SU-DHL-6 (cell line): ENCODE measurements around the gene SLC17A8.

Source experiments
- H2AFZ ChIP-seq: fragments of 200-600 bp; sonication (generic); 2 replicates; pipeline ENCODE4 v1.6.1; 2014; ENCODE audit warnings: low read depth, mild to moderate bottlenecking, moderate library complexity, mixed read lengths, antibody characterized with exemption, low read length; ENCODE audit not compliant: severe bottlenecking
- H3F3A ChIP-seq: fragments of 200-600 bp; shearing (Covaris generic); 2 replicates; pipeline ENCODE4 v1.6.0; 2016; ENCODE audit warnings: antibody characterized with exemption, mild to moderate bottlenecking; ENCODE audit not compliant: insufficient read depth
- H3K27ac ChIP-seq: fragments of 200-600 bp; sonication (generic); 2 replicates; pipeline ENCODE4 v1.5.1; 2016; ENCODE audit warnings: low read depth, mild to moderate bottlenecking, low read length, moderate library complexity, mixed read lengths
- H3K27me3 ChIP-seq: fragments of 200-600 bp; sonication (generic), shearing (Covaris generic); 2 replicates; pipeline ENCODE4 v1.6.0; 2014; ENCODE audit warnings: mild to moderate bottlenecking, low read length
- H3K36me3 ChIP-seq: fragments of 200-600 bp; sonication (generic); 2 replicates; pipeline ENCODE4 v1.6.1; 2014; ENCODE audit warnings: mild to moderate bottlenecking, low read length, mixed read lengths
- H3K4me2 ChIP-seq: fragments of 300-600, 200-600 bp; shearing (Covaris generic), sonication (generic); 2 replicates; pipeline ENCODE4 v1.6.0; 2014; ENCODE audit warnings: low read length, low read depth, mild to moderate bottlenecking; ENCODE audit not compliant: poor library complexity, severe bottlenecking
- H3K4me3 ChIP-seq: fragments of 200-600 bp; sonication (generic); 2 replicates; pipeline ENCODE4 v1.5.1; 2014; ENCODE audit warnings: antibody characterized with exemption, low read length, mild to moderate bottlenecking, mixed read lengths; ENCODE audit not compliant: insufficient read depth, poor library complexity, severe bottlenecking
- H3K79me2 ChIP-seq: fragments of 200-600 bp; sonication (generic); 2 replicates; pipeline ENCODE4 v1.6.1; 2014; ENCODE audit warnings: mild to moderate bottlenecking, low read length, moderate library complexity; ENCODE audit not compliant: insufficient read depth
- H3K9ac ChIP-seq: fragments of 200-600 bp; sonication (generic); 2 replicates; pipeline ENCODE4 v1.7.0; 2014; ENCODE audit warnings: mild to moderate bottlenecking, low read length
- H3K9me2 ChIP-seq: fragments of 200-600 bp; sonication (generic); replicated peaks from 2 replicates; pipeline ENCODE4 v1.6.1; 2014; ENCODE audit warnings: low read length; ENCODE audit not compliant: insufficient read depth
- H3K9me3 ChIP-seq: fragments of 200-600 bp; sonication (generic); 2 replicates; pipeline ENCODE4 v1.6.1; 2014; ENCODE audit warnings: low read length, mixed read lengths; ENCODE audit not compliant: insufficient read depth
- H4K20me1 ChIP-seq: fragments of 200-600 bp; sonication (generic); 2 replicates; pipeline ENCODE4 v1.6.1; 2014; ENCODE audit warnings: low read depth, mild to moderate bottlenecking, antibody characterized with exemption, low read length, moderate library complexity, mixed read lengths
- CTCF ChIP-seq: fragments of 200-600 bp; sonication (generic); IDR thresholded peaks from one replicate; pipeline ENCODE4 v1.5.1; 2017; ENCODE audit warnings: antibody characterized with exemption, mild to moderate bottlenecking, low read length, moderate library complexity; ENCODE audit not compliant: insufficient read depth, poor library complexity, severe bottlenecking
- EZH2phosphoT487 ChIP-seq: fragments of 200-600 bp; sonication (generic), shearing (Covaris generic); conservative IDR thresholded peaks from 2 replicates; pipeline ENCODE4 v1.6.1; 2018; ENCODE audit warnings: mild to moderate bottlenecking, antibody characterized with exemption, low read length, moderate library complexity, mixed read lengths

SLC17A8 gene

GRCh38 chr12:100395811-100396210 lies 38.9 kb downstream of the SLC17A8 start:
- no peaks in the 10 kb centered on the region for H3K9me3 ChIP-seq
- no peaks in the 10 kb centered on the region for H4K20me1 ChIP-seq
- H2AFZ ChIP-seq: no peak overlapping the region
- H3K36me3 ChIP-seq: no peaks in the 10 kb centered on the region
- no peak overlapping the region for H3K9ac ChIP-seq
- no peaks in the 10 kb centered on the region for H3K27me3 ChIP-seq
- no peaks in the 10 kb centered on the region for H3K79me2 ChIP-seq
- H3K4me3 ChIP-seq: no peak overlapping the region
- no peak overlapping the region for H3K27ac ChIP-seq
- H3K9me2 ChIP-seq: no peaks in the 10 kb centered on the region
- no peak for TF ChIP-seq CTCF
- TF ChIP-seq EZH2phosphoT487: no peak
- no peaks in the 10 kb centered on the region for H3F3A ChIP-seq
- H3K4me2 ChIP-seq: no peak overlapping the region

GRCh38 chr12:100398307-100398706 lies 41.4 kb downstream of the SLC17A8 start:
- Histone ChIP-seq H3K27me3 (no peaks in the 10 kb centered on the region), H4K20me1 (no peaks in the 10 kb centered on the region), H3K9me2 (no peaks in the 10 kb centered on the region), H2AFZ (no peak overlapping the region), H3K36me3 (no peaks in the 10 kb centered on the region), H3K4me3 (no peak overlapping the region), H3K79me2 (no peaks in the 10 kb centered on the region), H3K9me3 (no peaks in the 10 kb centered on the region), H3K9ac (no peak overlapping the region), H3F3A (no peaks in the 10 kb centered on the region), H3K4me2 (no peak overlapping the region), H3K27ac (no peak overlapping the region)
- no peak for TF ChIP-seq CTCF
- no peak for TF ChIP-seq EZH2phosphoT487

- no peak overlapping the region for H3K27ac ChIP-seq
- no peaks in the 10 kb centered on the region for H3F3A ChIP-seq
- H3K4me3 ChIP-seq: no peak overlapping the region
- no peaks in the 10 kb centered on the region for H3K9me2 ChIP-seq
- TF ChIP-seq CTCF (no peak), EZH2phosphoT487 (no peak)
- no peak overlapping the region for H3K9ac ChIP-seq
- no peaks in the 10 kb centered on the region for H3K9me3 ChIP-seq
- no peak overlapping the region for H2AFZ ChIP-seq
- H3K27me3 ChIP-seq: no peaks in the 10 kb centered on the region
- H3K79me2 ChIP-seq: no peaks in the 10 kb centered on the region
- no peak overlapping the region for H3K4me2 ChIP-seq
- H3K36me3 ChIP-seq: no peaks in the 10 kb centered on the region
- H4K20me1 ChIP-seq: no peaks in the 10 kb centered on the region
Observed at GRCh38 chr12:100399095-100399494, 42.2 kb downstream of the SLC17A8 start.
